Gastrocnemius medialis (tissue), 4 donors: ENCODE results near the gene ACTR3. TPM values are rescaled to one million over a fixed set of nuclear protein-coding genes. Genes with fewer than 3 reads are reported as not detected.

Source experiments
- ATAC-seq, 2 donors: fragments of 150-250 bp; one replicate each; pipeline ENCODE4 v1.9.1; 2016
- DNase-seq, 2 donors: peaks; one replicate each; pipeline ENCODE4 v3.0.0-alpha.2; 2019
- H3K27ac ChIP-seq, 4 donors: fragments of 200-600 bp; sonication (generic); 1 replicate in 1 of 4; 2 replicates in 3 of 4; pipeline ENCODE4 v1.5.1; 2016 to 2018; ENCODE audit warnings: mild to moderate bottlenecking in 2 of 4, moderate library complexity in 1 of 4
- H3K27me3 ChIP-seq, 3 donors: fragments of 200-600 bp; sonication (generic) in 2 of 3; 1 replicate in 1 of 3; 2 replicates in 2 of 3; pipeline versions ENCODE4 v1.5.1 to v1.6.0; 2016 to 2019; ENCODE audit warnings: mild to moderate bottlenecking in 1 of 3, moderate library complexity in 1 of 3
- H3K36me3 ChIP-seq, 2 donors: fragments of 200-600 bp; sonication (generic) in 1 of 2; one replicate each; pipeline ENCODE4 v1.5.1; 2017 to 2018
- H3K4me1 ChIP-seq, 2 donors: fragments of 200-600 bp; sonication (generic) in 1 of 2; one replicate each; pipeline ENCODE4 v1.5.1; 2016 to 2017; ENCODE audit warnings: mild to moderate bottlenecking in 2 of 2
- H3K4me3 ChIP-seq, 4 donors: fragments of 200-600 bp; sonication (generic) in 3 of 4; 1 replicate in 1 of 4; 2 replicates in 3 of 4; pipeline ENCODE4 v1.5.1; 2016 to 2019; ENCODE audit warnings: mild to moderate bottlenecking in 2 of 4
- H3K9me3 ChIP-seq, 3 donors: fragments of 200-600 bp; sonication (generic) in 2 of 3; 1 replicate in 1 of 3; 2 replicates in 2 of 3; pipeline ENCODE4 v1.5.1; 2016 to 2019
- CTCF ChIP-seq, 5 experiments: fragments of 450-650 bp in 3 of 5; fragments of 200-600 bp in 2 of 5; sonication (generic) in 2 of 5; IDR thresholded peaks in 4 of 5; conservative IDR thresholded peaks in 1 of 5; 1 replicate in 4 of 5; 2 replicates in 1 of 5; pipeline ENCODE4 v1.5.1; 2016 to 2019; ENCODE audit warnings: antibody characterized with exemption in 5 of 5, mild to moderate bottlenecking in 3 of 5, moderate library complexity in 3 of 5
- POLR2A ChIP-seq, 2 donors: fragments of 450-650 bp; IDR thresholded peaks; one replicate each; pipeline ENCODE4 v1.6.1; 2017; ENCODE audit warnings: antibody characterized with exemption in 2 of 2, mild to moderate bottlenecking in 2 of 2, moderate library complexity in 2 of 2
- in situ Hi-C, 4 donors: fragments of 200-750 bp; cut with MboI; loops; one replicate each; pipeline versions ENCODE4 v1.15.0 to v1.8.0; 2017; ENCODE audit warnings: low sequenced_read_pairs in 4 of 4
- intact Hi-C: fragments of 100-400 bp; cut with DNase I; formaldehyde crosslinking; loops from one replicate; pipeline ENCODE4 v1.15.1; 2023; ENCODE audit warnings: low total_unique reads
- total RNA-seq, 4 donors: library from RNA; depleted of rRNA; stranded (reverse); fragments of >200 nt; gene quantifications; one replicate each; pipeline versions ENCODE4 v1.1.0 to v1.2.3, GENCODE V29; 2016

ACTR3 gene
- total RNA-seq, 4 donors from 2014 or later = 39.3 to 75.0 (median 56.6) TPM

GRCh38 chr2:113846429-113846828, 43.5 kb upstream of the ACTR3 start:
- Histone ChIP-seq H3K27me3 (no peaks in the 10 kb centered on the region), H3K4me3 (no peak overlapping the region), H3K27ac (no peak overlapping the region), H3K4me1 (no peaks in the 10 kb centered on the region), H3K36me3 (no peaks in the 10 kb centered on the region), H3K9me3 (no peaks in the 10 kb centered on the region)
- TF ChIP-seq CTCF (IDR thresholded peaks at IDR 0.05 in 4 of 5, conservative IDR thresholded peaks at IDR 0.05 in 1 of 5) (no peak), POLR2A (IDR thresholded peaks at IDR 0.05) (no peak)
- intact Hi-C loops = no loop called here
- no peak for ATAC-seq
- DNase-seq = no peak
- in situ Hi-C loops = no loop called here

GRCh38 chr2:113847144-113847543, 42.7 kb upstream of the ACTR3 start:
- ATAC-seq = no peak
- no peaks in the 10 kb centered on the region for H3K9me3 ChIP-seq

GRCh38 chr2:113848758-113849415, 41.0 kb upstream of the ACTR3 start:
- Histone ChIP-seq H3K9me3 (no peaks in the 10 kb centered on the region), H3K4me1 (no peaks in the 10 kb centered on the region), H3K27ac (no peak overlapping the region), H3K27me3 (no peaks in the 10 kb centered on the region), H3K4me3 (no peak overlapping the region), H3K36me3 (no peaks in the 10 kb centered on the region)
- intact Hi-C loops (no loop called here), in situ Hi-C loops (no loop called here)
- TF ChIP-seq POLR2A (IDR thresholded peaks at IDR 0.05) (no peak), CTCF (IDR thresholded peaks at IDR 0.05 in 4 of 5, conservative IDR thresholded peaks at IDR 0.05 in 1 of 5) (no peak)
- ATAC-seq (no peak), DNase-seq (no peak)

More at GRCh38 chr2:113847144-113847543, 42.7 kb upstream of the ACTR3 start:
- in situ Hi-C loops (no loop called here), intact Hi-C loops (no loop called here)
- TF ChIP-seq CTCF (IDR thresholded peaks at IDR 0.05 in 4 of 5, conservative IDR thresholded peaks at IDR 0.05 in 1 of 5) = no peak
- no peak for TF ChIP-seq POLR2A (IDR thresholded peaks at IDR 0.05)
- no peak for DNase-seq
- H3K36me3 ChIP-seq = no peaks in the 10 kb centered on the region
- H3K27ac ChIP-seq = no peak overlapping the region
- H3K4me1 ChIP-seq = no peaks in the 10 kb centered on the region
- H3K27me3 ChIP-seq = no peaks in the 10 kb centered on the region
- no peak overlapping the region for H3K4me3 ChIP-seq

GRCh38 chr2:113850687-113851086, 39.2 kb upstream of the ACTR3 start:
- in situ Hi-C loops = no loop called here
- Histone ChIP-seq H3K4me3 (no peak overlapping the region), H3K9me3 (no peaks in the 10 kb centered on the region), H3K27me3 (no peaks in the 10 kb centered on the region), H3K36me3 (no peaks in the 10 kb centered on the region), H3K4me1 (no peaks in the 10 kb centered on the region), H3K27ac (no peak overlapping the region)
- intact Hi-C loops = no loop called here
- no peak for DNase-seq
- no peak for TF ChIP-seq POLR2A (IDR thresholded peaks at IDR 0.05)
- no peak for ATAC-seq

GRCh38 chr2:113851640-113852039, 38.2 kb upstream of the ACTR3 start:
- Histone ChIP-seq H3K27ac (no peak overlapping the region), H3K4me3 (no peak overlapping the region), H3K27me3 (no peaks in the 10 kb centered on the region), H3K4me1 (no peaks in the 10 kb centered on the region), H3K36me3 (no peaks in the 10 kb centered on the region), H3K9me3 (no peaks in the 10 kb centered on the region)
- in situ Hi-C loops = no loop called here
- TF ChIP-seq POLR2A (IDR thresholded peaks at IDR 0.05) (no peak), CTCF (IDR thresholded peaks at IDR 0.05 in 4 of 5, conservative IDR thresholded peaks at IDR 0.05 in 1 of 5) (no peak)
- intact Hi-C loops = no loop called here
- DNase-seq (no peak), ATAC-seq (no peak)
